ENCODE results near the gene C4BPA. TPM values are rescaled to one million over a fixed set of nuclear protein-coding genes. Genes with fewer than 3 reads are reported as not detected.

C4BPA gene
- total RNA-seq, 1 donor from 2014 or later, result not detected

- TF ChIP-seq, protein P1, sequence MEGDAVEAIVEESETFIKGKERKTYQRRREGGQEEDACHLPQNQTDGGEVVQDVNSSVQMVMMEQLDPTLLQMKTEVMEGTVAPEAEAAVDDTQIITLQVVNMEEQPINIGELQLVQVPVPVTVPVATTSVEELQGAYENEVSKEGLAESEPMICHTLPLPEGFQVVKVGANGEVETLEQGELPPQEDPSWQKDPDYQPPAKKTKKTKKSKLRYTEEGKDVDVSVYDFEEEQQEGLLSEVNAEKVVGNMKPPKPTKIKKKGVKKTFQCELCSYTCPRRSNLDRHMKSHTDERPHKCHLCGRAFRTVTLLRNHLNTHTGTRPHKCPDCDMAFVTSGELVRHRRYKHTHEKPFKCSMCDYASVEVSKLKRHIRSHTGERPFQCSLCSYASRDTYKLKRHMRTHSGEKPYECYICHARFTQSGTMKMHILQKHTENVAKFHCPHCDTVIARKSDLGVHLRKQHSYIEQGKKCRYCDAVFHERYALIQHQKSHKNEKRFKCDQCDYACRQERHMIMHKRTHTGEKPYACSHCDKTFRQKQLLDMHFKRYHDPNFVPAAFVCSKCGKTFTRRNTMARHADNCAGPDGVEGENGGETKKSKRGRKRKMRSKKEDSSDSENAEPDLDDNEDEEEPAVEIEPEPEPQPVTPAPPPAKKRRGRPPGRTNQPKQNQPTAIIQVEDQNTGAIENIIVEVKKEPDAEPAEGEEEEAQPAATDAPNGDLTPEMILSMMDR (IDR thresholded peaks at IDR 0.05; ENCODE audit: insufficient read depth, low read depth, low read length), result no peak
- no peak for TF ChIP-seq EZH2 (IDR thresholded peaks at IDR 0.05; ENCODE audit: insufficient read depth, low read length)
- no peak for FAIRE-seq
Measured at GRCh38 chr1:207067665-207068064, 36.4 kb upstream of the C4BPA start.

DNA sequence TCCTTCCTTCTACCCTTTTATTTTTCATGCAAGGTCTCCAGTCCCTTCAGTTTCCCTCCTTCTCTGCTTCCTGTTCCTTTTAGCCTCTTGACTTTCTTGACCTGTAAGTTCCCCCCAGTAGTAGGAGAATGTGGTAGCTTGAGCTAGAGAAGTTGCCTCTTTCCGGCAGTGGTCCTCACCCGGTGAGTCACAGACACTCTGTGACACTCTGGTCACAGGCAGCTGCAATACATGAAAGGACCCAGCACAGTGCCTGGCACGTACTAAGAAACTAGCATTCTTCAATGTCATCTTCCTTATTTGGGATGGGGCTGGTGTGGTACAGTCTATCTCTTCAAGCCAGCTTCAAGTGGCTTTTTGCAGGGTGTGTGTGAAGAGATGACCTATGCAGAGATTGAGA lies 35.0 kb upstream of the C4BPA start:
- H3K27ac Mint-ChIP-seq (ENCODE audit: unreplicated experiment), result no peak overlapping the region
- no peak overlapping the region for H3K4me3 Mint-ChIP-seq (ENCODE audit: unreplicated experiment)
- H3K36me3 Mint-ChIP-seq (ENCODE audit: low read depth, unreplicated experiment), result peaks cover 20% of the 10 kb centered on the region
- Histone ChIP-seq H3K9ac (ENCODE audit: low read length) (no peak overlapping the region), H3K4me3 (ENCODE audit: insufficient read depth, low read depth, low read length) (no peak overlapping the region), H3K79me2 (ENCODE audit: insufficient read depth, low read length) (no peaks in the 10 kb centered on the region), H4K20me1 (ENCODE audit: insufficient read depth, low read length) (no peaks in the 10 kb centered on the region), H2AFZ (ENCODE audit: low read depth, low read length) (no peak overlapping the region), H3K36me3 (ENCODE audit: insufficient read depth, low read length) (no peaks in the 10 kb centered on the region), H3K9me3 (ENCODE audit: insufficient read depth, low read depth, low read length) (no peaks in the 10 kb centered on the region), H3K27me3 (ENCODE audit: insufficient read depth, low read length) (no peaks in the 10 kb centered on the region), H3K4me2 (ENCODE audit: low read length) (no peak overlapping the region), H3K27ac (ENCODE audit: low read depth, low read length) (no peak overlapping the region), H3K4me1 (ENCODE audit: insufficient read depth, low read length) (no peaks in the 10 kb centered on the region)
- FAIRE-seq (no peak), DNase-seq (ENCODE audit: low read depth) (no peak)
- TF ChIP-seq EZH2 (IDR thresholded peaks at IDR 0.05; ENCODE audit: insufficient read depth, low read length), result no peak
- TF ChIP-seq, protein P1 (IDR thresholded peaks at IDR 0.05; ENCODE audit: insufficient read depth, low read depth, low read length), result no peak
- H3K9me3 Mint-ChIP-seq (ENCODE audit: unreplicated experiment), result peaks cover 3% of the 10 kb centered on the region
- peaks cover 2% of the 10 kb centered on the region for H3K27me3 Mint-ChIP-seq (ENCODE audit: low read depth, unreplicated experiment)
- H3K4me1 Mint-ChIP-seq (ENCODE audit: low read depth, unreplicated experiment), result no peaks in the 10 kb centered on the region

More at GRCh38 chr1:207067665-207068064, 36.4 kb upstream of the C4BPA start:
- H3K4me1 Mint-ChIP-seq (ENCODE audit: low read depth, unreplicated experiment), result no peaks in the 10 kb centered on the region
- no peaks in the 10 kb centered on the region for H3K27me3 ChIP-seq (ENCODE audit: insufficient read depth, low read length)
- H3K9me3 ChIP-seq (ENCODE audit: insufficient read depth, low read depth, low read length), result no peaks in the 10 kb centered on the region
- H3K27ac ChIP-seq (ENCODE audit: low read depth, low read length), result no peak overlapping the region
- no peaks in the 10 kb centered on the region for H3K4me1 ChIP-seq (ENCODE audit: insufficient read depth, low read length)
- H2AFZ ChIP-seq (ENCODE audit: low read depth, low read length), result no peak overlapping the region
- H3K9ac ChIP-seq (ENCODE audit: low read length), result no peak overlapping the region
- no peak overlapping the region for H3K4me3 Mint-ChIP-seq (ENCODE audit: unreplicated experiment)
- H3K27me3 Mint-ChIP-seq (ENCODE audit: low read depth, unreplicated experiment), result no peaks in the 10 kb centered on the region
- no peak overlapping the region for H3K4me2 ChIP-seq (ENCODE audit: low read length)
- H3K27ac Mint-ChIP-seq (ENCODE audit: unreplicated experiment), result no peak overlapping the region
- peaks cover 26% of the 10 kb centered on the region for H3K36me3 Mint-ChIP-seq (ENCODE audit: low read depth, unreplicated experiment)
- no peak for DNase-seq (ENCODE audit: low read depth)
- no peaks in the 10 kb centered on the region for H3K79me2 ChIP-seq (ENCODE audit: insufficient read depth, low read length)
- H3K4me3 ChIP-seq (ENCODE audit: insufficient read depth, low read depth, low read length), result no peak overlapping the region
- peaks cover 2% of the 10 kb centered on the region for H3K9me3 Mint-ChIP-seq (ENCODE audit: unreplicated experiment)
- no peaks in the 10 kb centered on the region for H3K36me3 ChIP-seq (ENCODE audit: insufficient read depth, low read length)
- H4K20me1 ChIP-seq (ENCODE audit: insufficient read depth, low read length), result no peaks in the 10 kb centered on the region

DNA sequence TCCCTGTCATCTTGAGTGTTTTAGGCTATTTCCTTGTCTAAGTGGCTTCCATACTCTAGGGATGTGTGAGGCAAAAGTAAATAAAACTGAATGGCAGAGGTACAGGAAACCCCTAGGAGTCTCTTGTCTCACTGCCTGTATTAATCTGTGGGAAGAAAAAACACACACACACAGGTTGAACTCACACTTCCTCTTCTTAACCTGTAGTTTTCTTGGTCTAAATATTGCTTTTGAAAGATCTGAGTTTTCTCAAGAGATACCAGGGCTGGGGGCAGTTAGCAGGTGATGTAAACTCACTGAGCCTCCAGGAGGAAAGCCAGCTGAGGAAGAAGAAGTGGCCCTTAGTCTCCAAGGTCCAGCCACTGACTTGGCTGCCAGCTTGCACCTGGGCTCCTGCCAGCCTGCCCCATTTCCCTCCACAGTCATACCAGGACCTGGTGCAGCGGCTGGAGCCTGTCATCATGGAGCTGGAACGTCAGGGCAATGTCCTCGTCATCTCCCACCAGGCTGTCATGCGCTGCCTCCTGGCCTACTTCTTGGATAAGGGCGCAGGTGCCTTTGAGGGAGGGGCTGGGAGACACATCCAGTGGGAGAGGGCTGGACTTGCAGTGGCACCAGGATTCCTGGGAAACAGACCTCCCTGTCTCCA lies 34.1 kb upstream of the C4BPA start:
- no peak overlapping the region for H3K4me2 ChIP-seq (ENCODE audit: low read length)
- H2AFZ ChIP-seq (ENCODE audit: low read depth, low read length), result no peak overlapping the region
- H3K27me3 ChIP-seq (ENCODE audit: insufficient read depth, low read length), result no peaks in the 10 kb centered on the region
- no peak for TF ChIP-seq EZH2 (IDR thresholded peaks at IDR 0.05; ENCODE audit: insufficient read depth, low read length)
- TF ChIP-seq, protein P1 (IDR thresholded peaks at IDR 0.05; ENCODE audit: insufficient read depth, low read depth, low read length), result no peak
- no peaks in the 10 kb centered on the region for H3K36me3 ChIP-seq (ENCODE audit: insufficient read depth, low read length)
- no peak overlapping the region for H3K4me3 Mint-ChIP-seq (ENCODE audit: unreplicated experiment)
- FAIRE-seq (no peak), DNase-seq (ENCODE audit: low read depth) (no peak)
- H3K27ac Mint-ChIP-seq (ENCODE audit: unreplicated experiment), result no peak overlapping the region
- no peak overlapping the region for H3K9ac ChIP-seq (ENCODE audit: low read length)
- peaks cover 3% of the 10 kb centered on the region for H3K9me3 Mint-ChIP-seq (ENCODE audit: unreplicated experiment)
- peaks cover 2% of the 10 kb centered on the region for H3K27me3 Mint-ChIP-seq (ENCODE audit: low read depth, unreplicated experiment)
- H3K79me2 ChIP-seq (ENCODE audit: insufficient read depth, low read length), result no peaks in the 10 kb centered on the region
- no peaks in the 10 kb centered on the region for H3K4me1 ChIP-seq (ENCODE audit: insufficient read depth, low read length)
- no peak overlapping the region for H3K27ac ChIP-seq (ENCODE audit: low read depth, low read length)
- no peak overlapping the region for H3K4me3 ChIP-seq (ENCODE audit: insufficient read depth, low read depth, low read length)
- peaks cover 16% of the 10 kb centered on the region for H3K36me3 Mint-ChIP-seq (ENCODE audit: low read depth, unreplicated experiment)
- no peaks in the 10 kb centered on the region for H4K20me1 ChIP-seq (ENCODE audit: insufficient read depth, low read length)
- H3K9me3 ChIP-seq (ENCODE audit: insufficient read depth, low read depth, low read length), result no peaks in the 10 kb centered on the region
- no peaks in the 10 kb centered on the region for H3K4me1 Mint-ChIP-seq (ENCODE audit: low read depth, unreplicated experiment)

Data from astrocyte (in vitro differentiated cells and primary cell).